HEK293 (cell line): ENCODE measurements around the gene DACH2.

Experiments used
- CTCF ChIP-seq: fragments of 450-650 bp; formaldehyde crosslinking; IDR thresholded peaks from 2 replicates; pipeline ENCODE4 v1.5.1; 2016; ENCODE audit warnings: missing biosample characterization, missing genetic modification characterization
- REST ChIP-seq: fragments of 450-650 bp; formaldehyde crosslinking; IDR thresholded peaks from 2 replicates; pipeline ENCODE4 v1.5.1; 2016; ENCODE audit warnings: missing biosample characterization, missing genetic modification characterization
- ZBTB21 ChIP-seq: fragments of 450-650 bp; formaldehyde crosslinking; IDR thresholded peaks from 2 replicates; pipeline ENCODE4 v1.5.1; 2017; ENCODE audit warnings: missing biosample characterization, missing genetic modification characterization
- ZNF140 ChIP-seq: fragments of 450-650 bp; formaldehyde crosslinking; IDR thresholded peaks from 2 replicates; pipeline ENCODE4 v1.5.1; 2016; ENCODE audit warnings: missing biosample characterization, missing genetic modification characterization
- ZNF184 ChIP-seq: fragments of 450-650 bp; IDR thresholded peaks from 2 replicates; pipeline ENCODE4 v1.5.1; 2018; ENCODE audit warnings: missing biosample characterization, mild to moderate bottlenecking, missing genetic modification characterization
- ZNF404 ChIP-seq: fragments of 450-650 bp; formaldehyde crosslinking; IDR thresholded peaks from 2 replicates; pipeline ENCODE4 v1.5.1; 2017; ENCODE audit warnings: missing biosample characterization, missing genetic modification characterization
- ZNF423 ChIP-seq: fragments of 450-650 bp; formaldehyde crosslinking; IDR thresholded peaks from 2 replicates; pipeline ENCODE4 v1.5.1; 2016; ENCODE audit warnings: missing biosample characterization, missing genetic modification characterization
- ZNF558 ChIP-seq: fragments of 450-650 bp; formaldehyde crosslinking; IDR thresholded peaks from 2 replicates; pipeline ENCODE4 v1.5.1; 2016; ENCODE audit warnings: missing biosample characterization, missing genetic modification characterization
- ZNF660 ChIP-seq: fragments of 450-650 bp; IDR thresholded peaks from 2 replicates; pipeline ENCODE4 v1.5.1; 2018; ENCODE audit warnings: missing biosample characterization, mild to moderate bottlenecking, missing genetic modification characterization

DNA sequence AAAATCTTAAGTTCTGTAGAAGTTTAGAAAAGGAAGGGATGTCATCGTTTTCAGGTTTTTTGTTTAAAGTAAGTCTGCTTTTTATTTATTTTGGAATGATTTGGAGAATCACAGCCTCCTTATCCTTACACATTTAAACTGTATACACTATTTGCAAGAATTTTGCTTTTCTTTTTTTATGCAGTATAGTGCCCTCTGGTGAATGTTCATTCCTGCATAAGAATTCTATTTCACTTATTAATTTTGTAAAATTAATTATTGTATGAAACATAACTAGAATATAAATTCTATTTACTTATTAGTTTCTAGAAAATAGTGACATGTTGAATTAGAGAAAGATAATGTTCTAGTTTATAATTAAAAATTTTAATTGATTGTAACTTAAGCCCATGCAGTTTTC lies 44.6 kb downstream of the DACH2 start:
- no peak for TF ChIP-seq ZNF404
- no peak for TF ChIP-seq CTCF (tag by site-specific recombination)
- TF ChIP-seq ZNF140, result no peak
- TF ChIP-seq ZNF558 (tag by site-specific recombination), result no peak
- TF ChIP-seq ZNF660 (tag by site-specific recombination), result no peak
- TF ChIP-seq REST (tag by site-specific recombination), result no peak
- no peak for TF ChIP-seq ZNF184 (tag by site-specific recombination)
- no peak for TF ChIP-seq ZNF423 (tag by site-specific recombination)
- no peak for TF ChIP-seq ZBTB21 (tag by site-specific recombination)
